GM10248 (cell line): Measurements from ENCODE around the gene DLK1.

Source experiments
- CTCF ChIA-PET: fragments of 300-600 bp; sonication (Branson Sonifier 250); formaldehyde crosslinking; extraction: SDS; loops from one replicate; lab custom pipeline; 2021; ENCODE audit warnings: antibody characterized with exemption; lab: Yijun Ruan, JAX
- POLR2A ChIA-PET: fragments of 350-650 bp; sonication (Branson Sonifier 250); formaldehyde crosslinking; extraction: SDS; loops from one replicate; lab custom pipeline; 2020; ENCODE audit warnings: antibody characterized with exemption; lab: Yijun Ruan, JAX
- DNase-seq: peaks from one replicate; pipeline ENCODE4 v3.0.0; 2012; ENCODE audit errors: extremely low spot score
- TF ChIP-seq, protein P1 (sequence below): IDR thresholded peaks from 2 replicates; pipeline ENCODE4 v1.5.1; 2012; ENCODE audit warnings: mild to moderate bottlenecking, low read depth; ENCODE audit errors: extremely low read depth, missing control alignments, control extremely low read depth

DLK1 gene

DNA sequence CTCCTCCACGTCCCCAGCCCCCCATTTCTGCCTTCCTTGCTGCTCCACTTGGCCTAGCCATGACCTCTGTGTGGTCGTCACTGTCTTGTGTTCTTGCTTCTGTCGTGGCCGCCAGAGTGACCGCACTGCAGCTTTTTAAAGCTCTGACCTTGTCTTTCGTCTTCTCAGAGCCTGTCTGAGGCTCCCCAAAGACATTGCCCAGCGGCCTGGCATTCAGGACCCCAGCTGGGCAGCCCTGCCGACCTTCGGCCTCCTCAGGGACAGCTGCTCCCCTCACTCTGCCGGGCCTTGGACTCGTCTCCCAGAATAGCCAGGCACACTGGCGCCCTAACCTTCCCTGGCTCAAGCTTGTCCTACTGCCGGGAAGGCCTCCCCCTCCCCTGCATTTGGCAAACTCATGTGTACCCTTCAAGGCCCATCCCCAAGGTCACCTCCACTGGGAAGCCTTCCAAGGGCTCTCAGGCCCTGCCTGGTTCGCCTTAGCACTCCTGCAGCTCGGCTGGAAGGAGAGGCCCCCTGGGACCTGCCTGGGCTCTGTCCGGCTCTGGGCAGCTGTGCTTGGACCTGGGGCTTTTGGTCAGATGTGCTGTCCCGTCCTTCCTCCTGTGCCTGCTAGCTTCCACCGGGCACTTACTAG is 15.7 kb upstream of the DLK1 start:
- ChIA-PET POLR2A (no interaction called here), CTCF (interaction anchor here (1.3 to 2.6 kb wide), 2 partner anchors 11 to 48 kb away, joined by 3 to 9 read pairs; no protein-coding TSS in a partner anchor)
- no peak for DNase-seq
- TF ChIP-seq, protein P1, sequence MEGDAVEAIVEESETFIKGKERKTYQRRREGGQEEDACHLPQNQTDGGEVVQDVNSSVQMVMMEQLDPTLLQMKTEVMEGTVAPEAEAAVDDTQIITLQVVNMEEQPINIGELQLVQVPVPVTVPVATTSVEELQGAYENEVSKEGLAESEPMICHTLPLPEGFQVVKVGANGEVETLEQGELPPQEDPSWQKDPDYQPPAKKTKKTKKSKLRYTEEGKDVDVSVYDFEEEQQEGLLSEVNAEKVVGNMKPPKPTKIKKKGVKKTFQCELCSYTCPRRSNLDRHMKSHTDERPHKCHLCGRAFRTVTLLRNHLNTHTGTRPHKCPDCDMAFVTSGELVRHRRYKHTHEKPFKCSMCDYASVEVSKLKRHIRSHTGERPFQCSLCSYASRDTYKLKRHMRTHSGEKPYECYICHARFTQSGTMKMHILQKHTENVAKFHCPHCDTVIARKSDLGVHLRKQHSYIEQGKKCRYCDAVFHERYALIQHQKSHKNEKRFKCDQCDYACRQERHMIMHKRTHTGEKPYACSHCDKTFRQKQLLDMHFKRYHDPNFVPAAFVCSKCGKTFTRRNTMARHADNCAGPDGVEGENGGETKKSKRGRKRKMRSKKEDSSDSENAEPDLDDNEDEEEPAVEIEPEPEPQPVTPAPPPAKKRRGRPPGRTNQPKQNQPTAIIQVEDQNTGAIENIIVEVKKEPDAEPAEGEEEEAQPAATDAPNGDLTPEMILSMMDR: no peak

DNA sequence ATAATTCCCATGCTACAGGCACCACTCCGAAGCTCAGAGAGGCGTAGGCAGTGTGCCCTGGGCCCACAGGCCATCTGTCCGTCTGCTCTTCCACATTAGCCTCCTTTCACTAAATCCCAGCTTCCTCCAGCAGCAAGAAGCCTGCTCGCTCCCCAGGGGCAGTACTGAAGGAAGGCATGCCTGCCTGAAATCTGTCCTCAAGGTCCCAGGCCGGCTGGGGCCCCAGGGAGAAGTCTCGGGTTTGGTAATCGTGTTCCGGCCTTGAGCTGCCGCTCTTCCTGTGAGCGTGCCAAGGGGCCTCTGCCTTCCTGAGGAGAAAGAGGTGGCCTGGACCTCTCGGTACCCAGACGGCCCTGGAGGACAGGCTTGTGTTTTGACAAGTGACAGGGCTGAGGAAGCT is 15.2 kb upstream of the DLK1 start:
- TF ChIP-seq, protein P1: no peak
- no peak for DNase-seq
- ChIA-PET CTCF (interaction anchor here (1.3 to 2.6 kb wide), 2 partner anchors 12 to 49 kb away, joined by 3 to 9 read pairs; no protein-coding TSS in a partner anchor), POLR2A (no interaction called here)

DNA sequence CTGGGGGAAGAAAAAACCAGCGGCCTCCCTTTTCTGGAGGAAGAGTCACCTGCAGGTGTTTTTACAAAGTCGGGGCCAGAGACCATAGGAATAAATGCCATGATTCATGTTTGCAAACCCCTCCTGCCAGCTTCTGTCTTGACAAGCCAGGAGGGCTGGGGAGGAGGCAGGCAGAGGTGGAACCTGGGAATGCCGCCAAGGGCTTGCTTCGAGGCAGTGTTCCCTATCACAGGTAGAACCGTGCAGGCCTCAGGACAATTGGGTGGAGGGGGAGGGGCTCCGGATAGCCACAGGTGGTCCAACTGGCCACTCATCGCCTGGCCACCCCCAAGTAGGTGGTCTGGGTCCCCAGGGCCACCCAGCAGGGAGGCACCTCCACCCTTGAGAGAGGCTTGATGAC is 14.2 kb upstream of the DLK1 start:
- ChIA-PET POLR2A (no interaction called here), CTCF (no interaction called here)
- TF ChIP-seq, protein P1: no peak
- DNase-seq: no peak

DNA sequence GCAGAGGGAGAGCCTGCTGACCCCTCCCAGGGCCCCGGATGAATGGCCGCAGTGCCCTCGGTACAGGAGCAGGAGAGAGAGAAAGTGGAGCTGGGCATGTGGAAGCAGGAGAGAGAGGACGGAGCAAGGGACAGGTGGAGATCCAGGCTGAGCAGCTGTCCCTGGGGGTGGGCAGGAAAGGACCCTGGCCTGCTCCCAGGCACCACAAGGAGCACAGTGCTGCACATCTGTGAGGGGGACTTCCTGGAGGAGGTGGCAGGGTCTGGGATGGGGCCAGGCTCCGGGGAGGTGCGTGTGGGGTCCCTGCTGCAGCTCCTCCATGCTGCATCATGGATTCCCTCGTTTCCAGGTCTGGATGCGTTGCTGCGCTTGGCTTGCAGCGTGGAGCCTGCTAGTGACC is 13.0 kb upstream of the DLK1 start:
- TF ChIP-seq, protein P1: no peak
- CTCF ChIA-PET: no interaction called here

GRCh38 chr14:100714258-100714892 is 12.3 kb upstream of the DLK1 start:
- CTCF ChIA-PET: no interaction called here
- POLR2A ChIA-PET: no interaction called here
- no peak for DNase-seq
- TF ChIP-seq, protein P1: no peak

More for the DNA sequence above, 13.0 kb upstream of the DLK1 start:
- POLR2A ChIA-PET: no interaction called here
- no peak for DNase-seq

DNA sequence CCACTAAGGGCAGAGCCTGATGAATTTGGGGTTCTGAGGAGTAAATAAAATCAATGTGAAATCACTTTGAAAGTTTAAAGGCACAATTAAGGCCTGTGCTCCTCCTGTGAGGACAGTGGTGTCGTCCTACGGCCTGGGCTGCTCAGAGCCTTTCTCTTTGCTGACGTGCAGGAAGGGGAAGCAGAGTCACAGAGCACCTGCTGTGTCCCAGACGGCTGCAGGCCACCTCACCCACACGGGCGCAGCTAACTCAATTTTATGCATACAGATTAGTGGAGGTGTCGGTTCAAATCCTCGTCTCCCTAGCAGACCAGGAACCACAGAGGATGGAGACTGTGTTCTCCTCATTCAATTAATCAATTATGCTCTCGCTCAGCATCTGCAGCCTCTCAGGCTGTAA is 11.4 kb upstream of the DLK1 start:
- POLR2A ChIA-PET: no interaction called here
- CTCF ChIA-PET: no interaction called here
- no peak for DNase-seq
- TF ChIP-seq, protein P1: no peak
